Measurements from ENCODE around the gene DVL2. TPM values are rescaled to one million over a fixed set of nuclear protein-coding genes. Genes with fewer than 3 reads are reported as not detected.

DVL2 gene
- total RNA-seq, 1 experiment from 2014 or later, result 45.7 TPM

GRCh38 chr17:7266784-7267183, 32.5 kb upstream of the DVL2 start:
- H3K27ac Mint-ChIP-seq (ENCODE audit: unreplicated experiment), result no peak overlapping the region
- TF ChIP-seq CTCF (IDR thresholded peaks at IDR 0.05; ENCODE audit: unreplicated experiment), result no peak
- H3K9me3 Mint-ChIP-seq (ENCODE audit: low read depth, unreplicated experiment), result no peaks in the 10 kb centered on the region
- no peak for DNase-seq
- H3K4me3 Mint-ChIP-seq (ENCODE audit: low read depth, unreplicated experiment), result no peak overlapping the region
- H3K36me3 Mint-ChIP-seq (ENCODE audit: insufficient read depth, unreplicated experiment), result peaks cover 27% of the 10 kb centered on the region
- no peaks in the 10 kb centered on the region for H3K27me3 Mint-ChIP-seq (ENCODE audit: unreplicated experiment)
- CTCF ChIA-PET, result no interaction called here
- intact Hi-C loops (cut with micrococcal nuclease; ENCODE audit: unreplicated experiment), result no loop called here
- BruUV-seq (replicated peaks), result no TSS peak
- peaks cover 20% of the 10 kb centered on the region for H3K4me1 Mint-ChIP-seq (ENCODE audit: low read depth, unreplicated experiment)

- BruUV-seq (replicated peaks), result no TSS peak
Measured at GRCh38 chr17:7263801-7264078, 29.4 kb upstream of the DVL2 start.

GRCh38 chr17:7262935-7263800, 28.9 kb upstream of the DVL2 start:
- H3K27ac Mint-ChIP-seq (ENCODE audit: unreplicated experiment), result peak overlapping the region; percentile 94
- no peaks in the 10 kb centered on the region for H3K9me3 Mint-ChIP-seq (ENCODE audit: low read depth, unreplicated experiment)
- BruUV-seq (replicated peaks), result TSS peak; percentile 25
- intact Hi-C loops (cut with micrococcal nuclease; ENCODE audit: unreplicated experiment), result no loop called here
- H3K4me1 Mint-ChIP-seq (ENCODE audit: low read depth, unreplicated experiment), result peaks cover 20% of the 10 kb centered on the region
- CTCF ChIA-PET, result interaction anchor here (0.7 to 1.0 kb wide), 2 partner anchors 21 to 33 kb away, joined by 3 to 5 read pairs; partner anchors contain the start of gene GABARAP
- peaks cover 63% of the 10 kb centered on the region for H3K36me3 Mint-ChIP-seq (ENCODE audit: insufficient read depth, unreplicated experiment)
- H3K4me3 Mint-ChIP-seq (ENCODE audit: low read depth, unreplicated experiment), result peak overlapping the region; percentile 90
- TF ChIP-seq CTCF (IDR thresholded peaks at IDR 0.05; ENCODE audit: unreplicated experiment), result no peak
- no peaks in the 10 kb centered on the region for H3K27me3 Mint-ChIP-seq (ENCODE audit: unreplicated experiment)
- DNase-seq, result peak; percentile 68

More at GRCh38 chr17:7263801-7264078, 29.4 kb upstream of the DVL2 start:
- CTCF ChIA-PET, result interaction anchor here (0.6 to 0.7 kb wide), 2 partner anchors 16 to 32 kb away, joined by 3 read pairs; no protein-coding TSS in a partner anchor
- Mint-ChIP-seq H3K9me3 (ENCODE audit: low read depth, unreplicated experiment) (no peaks in the 10 kb centered on the region), H3K27ac (ENCODE audit: unreplicated experiment) (peak overlapping the region; percentile 94), H3K4me3 (ENCODE audit: low read depth, unreplicated experiment) (peak overlapping the region; percentile 90), H3K27me3 (ENCODE audit: unreplicated experiment) (no peaks in the 10 kb centered on the region), H3K4me1 (ENCODE audit: low read depth, unreplicated experiment) (peaks cover 20% of the 10 kb centered on the region), H3K36me3 (ENCODE audit: insufficient read depth, unreplicated experiment) (peaks cover 57% of the 10 kb centered on the region)
- TF ChIP-seq CTCF (IDR thresholded peaks at IDR 0.05; ENCODE audit: unreplicated experiment), result no peak
- intact Hi-C loops (cut with micrococcal nuclease; ENCODE audit: unreplicated experiment), result no loop called here
- DNase-seq, result no peak

GRCh38 chr17:7262192-7262934, 28.0 kb upstream of the DVL2 start, which contains the start of gene CLDN7:
CLDN7 (minus strand) TSS chr17:7262478; CDS start chr17:7262043, 435 bp downstream.
- intact Hi-C loops (cut with micrococcal nuclease; ENCODE audit: unreplicated experiment), result no loop called here
- Mint-ChIP-seq H3K4me3 (ENCODE audit: low read depth, unreplicated experiment) (peak within 1 kb of the TSS; percentile 90), H3K9me3 (ENCODE audit: low read depth, unreplicated experiment) (no peaks in the 10 kb centered on the region), H3K27me3 (ENCODE audit: unreplicated experiment) (no peaks in the 10 kb centered on the region), H3K4me1 (ENCODE audit: low read depth, unreplicated experiment) (peaks cover 20% of the 10 kb centered on the region), H3K27ac (ENCODE audit: unreplicated experiment) (peak within 1 kb of the TSS; percentile 94), H3K36me3 (ENCODE audit: insufficient read depth, unreplicated experiment) (peaks cover 68% of the 10 kb centered on the region)
- CTCF ChIA-PET, result interaction anchor here (1.0 to 1.1 kb wide), 2 partner anchors 20 to 42 kb away, joined by 4 to 5 read pairs; partner anchors contain the start of gene GABARAP
- DNase-seq, result peak; percentile 94
- no TSS peak for BruUV-seq (replicated peaks)
- no peak for TF ChIP-seq CTCF (IDR thresholded peaks at IDR 0.05; ENCODE audit: unreplicated experiment)

Measured in Calu3 (cell line).